GM12878 (cell line): ENCODE measurements around the gene CFAP91. TPM values are rescaled to one million over a fixed set of nuclear protein-coding genes. Genes with fewer than 3 reads are reported as not detected.

Experiments
- ATF7 ChIP-seq: fragments of 450-650 bp; IDR thresholded peaks from 2 replicates; pipeline ENCODE4 v1.6.1; 2016; ENCODE audit warnings: low read depth, mild to moderate bottlenecking
- CBX3 ChIP-seq: fragments of 200-600 bp; sonication (generic); IDR thresholded peaks from 2 replicates; pipeline ENCODE4 v1.6.1; 2016; ENCODE audit warnings: low read depth, borderline replicate concordance
- CHD1 ChIP-seq: IDR thresholded peaks from 2 replicates; pipeline ENCODE4 v1.6.1; 2012; ENCODE audit warnings: low read depth, low read length, improper control_type of control experiment
- FOXK2 ChIP-seq: fragments of 450-650 bp; IDR thresholded peaks from 2 replicates; pipeline ENCODE4 v1.6.1; 2017; ENCODE audit warnings: mild to moderate bottlenecking, moderate library complexity
- GABPA ChIP-seq: IDR thresholded peaks from 2 replicates; pipeline ENCODE4 v1.6.1; 2014; ENCODE audit warnings: antibody characterized with exemption, low read depth, mild to moderate bottlenecking, inconsistent platforms
- HDGF ChIP-seq: fragments of 450-650 bp; IDR thresholded peaks from 2 replicates; pipeline ENCODE4 v1.6.1; 2016; ENCODE audit warnings: antibody characterized with exemption
- IKZF1 ChIP-seq: fragments of 450-650 bp; conservative IDR thresholded peaks from 2 replicates; pipeline ENCODE4 v1.6.1; 2017; ENCODE audit warnings: antibody characterized with exemption, mild to moderate bottlenecking
- MYC ChIP-seq: IDR thresholded peaks from 2 replicates; pipeline ENCODE4 v1.6.1; 2011; ENCODE audit warnings: mild to moderate bottlenecking, low read length, moderate library complexity, inconsistent platforms; ENCODE audit not compliant: insufficient read depth, insufficient replicate concordance, insufficient read length, severe bottlenecking
- NFXL1 ChIP-seq: fragments of 450-650 bp; IDR thresholded peaks from 2 replicates; pipeline ENCODE4 v1.6.1; 2017; ENCODE audit warnings: antibody characterized with exemption, mild to moderate bottlenecking, borderline replicate concordance
- PKNOX1 ChIP-seq: fragments of 450-650 bp; IDR thresholded peaks from 2 replicates; pipeline ENCODE4 v1.6.1; 2016; ENCODE audit warnings: mild to moderate bottlenecking
- POU2F2 ChIP-seq: IDR thresholded peaks from 3 replicates; pipeline ENCODE4 v1.6.1; 2011; ENCODE audit warnings: low read depth, mild to moderate bottlenecking, low read length, borderline replicate concordance
- SRF ChIP-seq, 2 experiments: IDR thresholded peaks; 2 replicates each; pipeline ENCODE4 v1.6.1; 2011; ENCODE audit warnings: low read depth in 2 of 2, low read length in 2 of 2, mild to moderate bottlenecking in 1 of 2, moderate library complexity in 1 of 2
- SUPT20H ChIP-seq: IDR thresholded peaks from 2 replicates; pipeline ENCODE4 v1.6.1; 2011; ENCODE audit warnings: low read depth, mild to moderate bottlenecking, low read length, moderate library complexity, borderline replicate concordance; ENCODE audit not compliant: control insufficient read depth
- TCF3 ChIP-seq: IDR thresholded peaks from 2 replicates; pipeline ENCODE4 v1.6.1; 2012; ENCODE audit warnings: low read depth, mild to moderate bottlenecking, low read length, borderline replicate concordance; ENCODE audit not compliant: insufficient read depth
- USF1 ChIP-seq: IDR thresholded peaks from 2 replicates; pipeline ENCODE4 v1.6.1; 2011; ENCODE audit warnings: borderline replicate concordance, low read depth, mild to moderate bottlenecking, moderate library complexity, mixed read lengths, low read length; ENCODE audit not compliant: insufficient read depth; ENCODE audit errors: extremely low read length
- polyA plus RNA-seq, 11 experiments: library from polyadenylated mRNA; depleted of rRNA in 4 of 11; unstranded in 6 of 11; stranded (reverse) in 5 of 11; fragments of >200 nt; fragmentation: Nextera tagmentation in 4 of 11; fragmentation: Illumina TruSeq in 1 of 11; extraction: Ambion mirVana in 4 of 11; extraction: Trizol in 1 of 11; gene quantifications; 1 replicate in 1 of 11; 2 replicates in 10 of 11; pipeline versions ENCODE4 v1.2.1 to v1.2.3, GENCODE V29; 2011 to 2016; ENCODE audit warnings: inconsistent platforms in 2 of 11, missing spikeins in 2 of 11, low read depth in 1 of 11
- total RNA-seq, 4 experiments: library from RNA; depleted of rRNA in 3 of 4; stranded (reverse); fragments of >200 nt in 3 of 4; fragmentation: Illumina TruSeq in 1 of 4; extraction: Trizol in 1 of 4; gene quantifications; 2 replicates each; pipeline versions ENCODE4 v1.2.1 to v1.2.3, GENCODE V29; 2013 to 2021
- TF ChIP-seq, protein P1 (sequence below): IDR thresholded peaks from 2 replicates; pipeline ENCODE4 v1.6.1; 2012; ENCODE audit warnings: improper control_type of control experiment, low read depth, low read length; ENCODE audit not compliant: insufficient replicate concordance
- TF ChIP-seq, protein P2 (sequence below): IDR thresholded peaks from 2 replicates; pipeline ENCODE4 v1.6.1; 2011; ENCODE audit warnings: mild to moderate bottlenecking, low read depth, low read length, moderate library complexity; ENCODE audit not compliant: insufficient replicate concordance
- TF ChIP-seq, protein P3 (sequence below): fragments of 450-650 bp; formaldehyde crosslinking; IDR thresholded peaks from 2 replicates; pipeline ENCODE4 v1.4.0; 2022; ENCODE audit warnings: mild to moderate bottlenecking, moderate library complexity

CFAP91 gene
- total and polyA plus RNA-seq, 10 of the 15 experiments (the other 5 are each of a cell fraction or from before 2014, with no cell fraction given), result 0.03 to 2.2 (median 0.92) TPM

DNA sequence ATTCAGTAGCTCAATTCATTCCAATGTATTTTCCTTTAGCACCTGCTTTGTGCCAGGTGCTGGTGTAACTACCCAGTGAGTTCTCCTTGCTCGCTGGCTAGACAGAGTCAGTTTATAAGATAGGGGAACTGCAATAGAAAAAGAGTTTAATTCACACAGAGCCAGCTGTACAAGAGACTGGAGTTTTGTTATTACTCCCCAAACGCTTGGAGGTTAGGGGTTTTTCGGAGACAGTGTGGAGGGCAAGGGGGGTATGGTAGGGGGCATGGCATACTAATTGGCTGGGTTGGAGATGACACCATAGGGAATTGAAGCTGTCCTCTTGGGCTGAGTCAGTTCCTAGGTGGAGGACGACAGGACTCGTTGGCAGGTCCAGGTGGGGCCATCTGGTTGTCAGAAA lies 5.4 kb upstream of the CFAP91 start (continued):
- TF ChIP-seq, protein P1, sequence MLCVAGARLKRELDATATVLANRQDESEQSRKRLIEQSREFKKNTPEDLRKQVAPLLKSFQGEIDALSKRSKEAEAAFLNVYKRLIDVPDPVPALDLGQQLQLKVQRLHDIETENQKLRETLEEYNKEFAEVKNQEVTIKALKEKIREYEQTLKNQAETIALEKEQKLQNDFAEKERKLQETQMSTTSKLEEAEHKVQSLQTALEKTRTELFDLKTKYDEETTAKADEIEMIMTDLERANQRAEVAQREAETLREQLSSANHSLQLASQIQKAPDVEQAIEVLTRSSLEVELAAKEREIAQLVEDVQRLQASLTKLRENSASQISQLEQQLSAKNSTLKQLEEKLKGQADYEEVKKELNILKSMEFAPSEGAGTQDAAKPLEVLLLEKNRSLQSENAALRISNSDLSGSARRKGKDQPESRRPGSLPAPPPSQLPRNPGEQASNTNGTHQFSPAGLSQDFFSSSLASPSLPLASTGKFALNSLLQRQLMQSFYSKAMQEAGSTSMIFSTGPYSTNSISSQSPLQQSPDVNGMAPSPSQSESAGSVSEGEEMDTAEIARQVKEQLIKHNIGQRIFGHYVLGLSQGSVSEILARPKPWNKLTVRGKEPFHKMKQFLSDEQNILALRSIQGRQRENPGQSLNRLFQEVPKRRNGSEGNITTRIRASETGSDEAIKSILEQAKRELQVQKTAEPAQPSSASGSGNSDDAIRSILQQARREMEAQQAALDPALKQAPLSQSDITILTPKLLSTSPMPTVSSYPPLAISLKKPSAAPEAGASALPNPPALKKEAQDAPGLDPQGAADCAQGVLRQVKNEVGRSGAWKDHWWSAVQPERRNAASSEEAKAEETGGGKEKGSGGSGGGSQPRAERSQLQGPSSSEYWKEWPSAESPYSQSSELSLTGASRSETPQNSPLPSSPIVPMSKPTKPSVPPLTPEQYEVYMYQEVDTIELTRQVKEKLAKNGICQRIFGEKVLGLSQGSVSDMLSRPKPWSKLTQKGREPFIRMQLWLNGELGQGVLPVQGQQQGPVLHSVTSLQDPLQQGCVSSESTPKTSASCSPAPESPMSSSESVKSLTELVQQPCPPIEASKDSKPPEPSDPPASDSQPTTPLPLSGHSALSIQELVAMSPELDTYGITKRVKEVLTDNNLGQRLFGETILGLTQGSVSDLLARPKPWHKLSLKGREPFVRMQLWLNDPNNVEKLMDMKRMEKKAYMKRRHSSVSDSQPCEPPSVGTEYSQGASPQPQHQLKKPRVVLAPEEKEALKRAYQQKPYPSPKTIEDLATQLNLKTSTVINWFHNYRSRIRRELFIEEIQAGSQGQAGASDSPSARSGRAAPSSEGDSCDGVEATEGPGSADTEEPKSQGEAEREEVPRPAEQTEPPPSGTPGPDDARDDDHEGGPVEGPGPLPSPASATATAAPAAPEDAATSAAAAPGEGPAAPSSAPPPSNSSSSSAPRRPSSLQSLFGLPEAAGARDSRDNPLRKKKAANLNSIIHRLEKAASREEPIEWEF, result no peak
- TF ChIP-seq IKZF1 (peak; percentile 81), CBX3 (no peak), HDGF (no peak), TCF3 (peak; percentile 56; the same call in 1 of the 2 replicates), USF1 (no peak), MYC (no peak), NFXL1 (no peak), POU2F2 (peak; percentile 83; the same call in 1 of the 3 replicates), ATF7 (peak; percentile 65), GABPA (no peak), PKNOX1 (0 out of 2 replicates have a peak, but pooled peaks have one; percentile 3), SUPT20H (no peak), CHD1 (no peak), SRF (IDR thresholded peaks at IDR 0.05; ENCODE audit: low read depth in 2 of 2, low read length in 2 of 2) (0 out of 4 replicates have a peak, but pooled peaks of 1 of the 2 experiments have one; percentile 27), FOXK2 (no peak)
- TF ChIP-seq, protein P2, sequence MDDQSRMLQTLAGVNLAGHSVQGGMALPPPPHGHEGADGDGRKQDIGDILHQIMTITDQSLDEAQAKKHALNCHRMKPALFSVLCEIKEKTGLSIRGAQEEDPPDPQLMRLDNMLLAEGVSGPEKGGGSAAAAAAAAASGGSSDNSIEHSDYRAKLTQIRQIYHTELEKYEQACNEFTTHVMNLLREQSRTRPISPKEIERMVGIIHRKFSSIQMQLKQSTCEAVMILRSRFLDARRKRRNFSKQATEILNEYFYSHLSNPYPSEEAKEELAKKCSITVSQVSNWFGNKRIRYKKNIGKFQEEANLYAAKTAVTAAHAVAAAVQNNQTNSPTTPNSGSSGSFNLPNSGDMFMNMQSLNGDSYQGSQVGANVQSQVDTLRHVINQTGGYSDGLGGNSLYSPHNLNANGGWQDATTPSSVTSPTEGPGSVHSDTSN, result no peak
- TF ChIP-seq, protein P3, sequence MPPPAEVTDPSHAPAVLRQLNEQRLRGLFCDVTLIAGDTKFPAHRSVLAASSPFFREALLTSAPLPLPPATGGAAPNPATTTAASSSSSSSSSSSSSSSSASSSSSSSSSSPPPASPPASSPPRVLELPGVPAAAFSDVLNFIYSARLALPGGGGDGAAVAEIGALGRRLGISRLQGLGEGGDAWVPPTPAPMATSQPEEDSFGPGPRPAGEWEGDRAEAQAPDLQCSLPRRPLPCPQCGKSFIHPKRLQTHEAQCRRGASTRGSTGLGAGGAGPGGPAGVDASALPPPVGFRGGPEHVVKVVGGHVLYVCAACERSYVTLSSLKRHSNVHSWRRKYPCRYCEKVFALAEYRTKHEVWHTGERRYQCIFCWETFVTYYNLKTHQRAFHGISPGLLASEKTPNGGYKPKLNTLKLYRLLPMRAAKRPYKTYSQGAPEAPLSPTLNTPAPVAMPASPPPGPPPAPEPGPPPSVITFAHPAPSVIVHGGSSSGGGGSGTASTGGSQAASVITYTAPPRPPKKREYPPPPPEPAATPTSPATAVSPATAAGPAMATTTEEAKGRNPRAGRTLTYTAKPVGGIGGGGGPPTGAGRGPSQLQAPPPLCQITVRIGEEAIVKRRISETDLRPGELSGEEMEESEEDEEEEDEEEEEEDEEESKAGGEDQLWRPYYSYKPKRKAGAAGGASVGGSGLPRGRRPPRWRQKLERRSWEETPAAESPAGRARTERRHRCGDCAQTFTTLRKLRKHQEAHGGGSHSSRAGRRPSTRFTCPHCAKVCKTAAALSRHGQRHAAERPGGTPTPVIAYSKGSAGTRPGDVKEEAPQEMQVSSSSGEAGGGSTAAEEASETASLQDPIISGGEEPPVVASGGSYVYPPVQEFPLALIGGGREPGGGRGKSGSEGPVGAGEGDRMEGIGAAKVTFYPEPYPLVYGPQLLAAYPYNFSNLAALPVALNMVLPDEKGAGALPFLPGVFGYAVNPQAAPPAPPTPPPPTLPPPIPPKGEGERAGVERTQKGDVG, result no peak
